Muscle layer of colon (tissue), 2 donors: ENCODE results near the gene CDH18.

Experiments
- H3K27ac ChIP-seq: one replicate; pipeline ENCODE4 v1.7.0; 2013; ENCODE audit warnings: low read depth, mild to moderate bottlenecking, low read length, moderate library complexity
- H3K27me3 ChIP-seq, 2 donors: one replicate each; pipeline ENCODE4 v1.7.0; 2013; ENCODE audit warnings: low read length in 2 of 2, mild to moderate bottlenecking in 2 of 2; ENCODE audit not compliant: insufficient read depth in 2 of 2, control insufficient read depth in 1 of 2
- H3K36me3 ChIP-seq: one replicate; pipeline ENCODE4 v1.7.0; 2013; ENCODE audit warnings: mild to moderate bottlenecking, low read length; ENCODE audit not compliant: insufficient read depth
- H3K4me1 ChIP-seq: one replicate; pipeline ENCODE4 v1.7.0; 2013; ENCODE audit warnings: mild to moderate bottlenecking, low read length; ENCODE audit not compliant: insufficient read depth
- H3K4me3 ChIP-seq, 2 donors: one replicate each; pipeline ENCODE4 v1.7.0; 2013; ENCODE audit warnings: low read length in 2 of 2, low read depth in 1 of 2, mild to moderate bottlenecking in 1 of 2, moderate library complexity in 1 of 2
- H3K9ac ChIP-seq: one replicate; pipeline ENCODE4 v1.7.0; 2013; ENCODE audit warnings: low read length
- H3K9me3 ChIP-seq: one replicate; pipeline ENCODE4 v1.7.0; 2013; ENCODE audit warnings: mild to moderate bottlenecking, low read length
- donor health status: abdominal sarcoma.
- donor health status: Adenocarcinoma of cecum.

Gene CDH18

DNA sequence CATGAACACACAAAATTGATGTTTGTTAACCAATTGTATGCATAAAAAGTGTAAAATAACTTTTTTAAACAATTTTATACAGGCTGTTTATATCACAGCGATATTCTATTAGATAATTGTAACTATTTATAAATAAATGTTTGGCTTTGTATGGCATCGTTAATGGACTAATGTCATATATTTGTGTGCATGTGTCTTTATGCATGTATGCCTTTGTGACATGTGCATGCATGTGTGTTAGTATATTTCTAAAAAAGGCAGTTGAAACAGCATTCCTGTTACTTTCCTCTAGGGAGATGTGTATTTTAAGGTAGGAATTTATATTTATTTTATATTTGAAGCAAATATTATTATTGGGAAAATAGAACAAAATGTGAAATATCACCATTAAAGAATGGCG lies 268.9 kb downstream of the CDH18 start:
- Histone ChIP-seq H3K27ac (no peak overlapping the region), H3K27me3 (no peaks in the 10 kb centered on the region), H3K36me3 (no peaks in the 10 kb centered on the region), H3K9me3 (no peaks in the 10 kb centered on the region), H3K4me1 (no peaks in the 10 kb centered on the region), H3K4me3 (no peak overlapping the region), H3K9ac (no peak overlapping the region)

DNA sequence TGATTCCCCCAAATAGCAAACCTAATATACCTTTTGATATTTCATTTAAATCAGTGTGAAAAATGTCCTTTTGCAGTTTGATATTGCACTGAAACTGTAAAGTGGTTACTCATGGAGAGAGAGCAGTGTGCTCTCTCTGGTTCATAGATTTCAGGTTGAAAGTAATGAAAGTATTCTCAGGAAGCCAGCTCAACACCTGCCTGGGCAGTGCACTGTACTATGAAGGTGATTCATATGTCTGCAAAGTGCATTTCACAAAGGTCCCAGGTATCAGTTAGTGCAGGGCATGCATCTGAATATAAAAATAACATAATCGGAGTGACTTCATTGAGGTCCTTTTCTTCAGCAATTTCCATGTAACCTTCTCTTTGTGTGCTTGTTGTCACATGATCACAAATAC lies 274.3 kb downstream of the CDH18 start:
- H3K9ac ChIP-seq, result no peak overlapping the region
- no peak overlapping the region for H3K4me3 ChIP-seq
- H3K27me3 ChIP-seq, result no peaks in the 10 kb centered on the region
- H3K36me3 ChIP-seq, result no peaks in the 10 kb centered on the region
- no peaks in the 10 kb centered on the region for H3K9me3 ChIP-seq
- no peak overlapping the region for H3K27ac ChIP-seq
- H3K4me1 ChIP-seq, result no peaks in the 10 kb centered on the region

DNA sequence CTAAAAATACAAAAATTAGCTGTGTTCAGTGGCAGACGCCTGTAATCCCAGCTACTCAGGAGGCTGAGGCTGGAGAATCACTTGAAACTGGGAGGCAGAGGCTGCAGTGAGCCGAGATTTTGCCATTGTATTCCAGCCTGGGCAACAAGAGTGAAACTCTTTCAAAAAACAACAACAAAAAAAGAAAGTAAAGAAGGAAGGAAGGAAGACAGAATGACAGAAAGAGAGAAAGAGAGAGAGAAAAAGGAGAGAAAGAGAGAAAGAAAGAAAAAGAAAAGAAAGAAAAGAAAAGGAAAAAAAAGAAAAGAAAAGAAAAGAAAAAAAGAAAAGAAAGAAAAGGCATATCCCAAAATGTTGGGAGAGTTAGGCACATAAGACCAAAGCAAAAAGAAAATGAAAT lies 278.6 kb downstream of the CDH18 start:
- Histone ChIP-seq H3K4me3 (no peak overlapping the region), H3K9me3 (no peaks in the 10 kb centered on the region), H3K27me3 (no peaks in the 10 kb centered on the region), H3K4me1 (no peaks in the 10 kb centered on the region), H3K9ac (no peak overlapping the region), H3K27ac (no peak overlapping the region), H3K36me3 (no peaks in the 10 kb centered on the region)

DNA sequence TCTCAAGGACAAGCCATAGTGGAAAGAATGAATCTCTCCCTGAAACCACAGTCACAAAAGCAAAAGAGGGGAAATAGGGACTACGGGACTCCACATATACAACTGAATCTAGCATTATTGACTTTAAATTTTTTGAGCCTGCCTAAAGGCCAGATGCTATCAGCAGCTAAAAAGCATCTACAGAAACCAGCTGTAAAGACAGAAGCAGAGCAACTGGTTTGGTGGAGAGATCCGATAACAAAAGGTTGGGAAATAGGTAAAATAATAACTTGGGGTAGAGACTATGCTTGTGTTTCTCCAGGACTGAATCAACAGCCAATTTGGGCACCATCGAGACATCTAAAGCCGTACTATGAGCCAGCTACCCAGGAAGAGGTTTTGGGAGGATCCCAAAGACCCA lies 281.2 kb downstream of the CDH18 start:
- Histone ChIP-seq H3K27me3 (no peaks in the 10 kb centered on the region), H3K4me1 (no peaks in the 10 kb centered on the region), H3K4me3 (no peak overlapping the region), H3K9ac (no peak overlapping the region), H3K36me3 (no peaks in the 10 kb centered on the region), H3K27ac (no peak overlapping the region), H3K9me3 (no peaks in the 10 kb centered on the region)

DNA sequence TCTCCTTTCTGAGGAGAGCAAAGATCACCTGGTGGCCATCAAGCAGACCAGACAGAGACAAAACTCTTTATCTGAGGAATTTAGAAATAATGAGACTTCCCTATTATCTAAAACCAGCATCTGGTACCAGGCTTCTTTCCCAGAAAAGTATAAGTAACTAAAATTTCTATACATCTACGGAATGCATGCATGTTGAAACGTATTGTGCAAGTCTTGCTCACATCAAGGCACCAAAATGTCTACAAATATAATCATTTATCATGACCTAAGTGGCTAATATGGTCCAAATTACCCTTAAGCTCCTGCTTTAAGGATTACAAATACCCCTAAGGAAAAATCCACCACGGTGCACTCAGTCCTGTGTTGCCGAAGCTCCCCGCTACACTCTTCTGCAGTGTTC lies 286.3 kb downstream of the CDH18 start:
- no peak overlapping the region for H3K4me3 ChIP-seq
- no peaks in the 10 kb centered on the region for H3K9me3 ChIP-seq
- H3K27me3 ChIP-seq, result no peaks in the 10 kb centered on the region
- no peaks in the 10 kb centered on the region for H3K4me1 ChIP-seq
- H3K27ac ChIP-seq, result no peak overlapping the region
- H3K36me3 ChIP-seq, result no peaks in the 10 kb centered on the region
- H3K9ac ChIP-seq, result no peak overlapping the region

DNA sequence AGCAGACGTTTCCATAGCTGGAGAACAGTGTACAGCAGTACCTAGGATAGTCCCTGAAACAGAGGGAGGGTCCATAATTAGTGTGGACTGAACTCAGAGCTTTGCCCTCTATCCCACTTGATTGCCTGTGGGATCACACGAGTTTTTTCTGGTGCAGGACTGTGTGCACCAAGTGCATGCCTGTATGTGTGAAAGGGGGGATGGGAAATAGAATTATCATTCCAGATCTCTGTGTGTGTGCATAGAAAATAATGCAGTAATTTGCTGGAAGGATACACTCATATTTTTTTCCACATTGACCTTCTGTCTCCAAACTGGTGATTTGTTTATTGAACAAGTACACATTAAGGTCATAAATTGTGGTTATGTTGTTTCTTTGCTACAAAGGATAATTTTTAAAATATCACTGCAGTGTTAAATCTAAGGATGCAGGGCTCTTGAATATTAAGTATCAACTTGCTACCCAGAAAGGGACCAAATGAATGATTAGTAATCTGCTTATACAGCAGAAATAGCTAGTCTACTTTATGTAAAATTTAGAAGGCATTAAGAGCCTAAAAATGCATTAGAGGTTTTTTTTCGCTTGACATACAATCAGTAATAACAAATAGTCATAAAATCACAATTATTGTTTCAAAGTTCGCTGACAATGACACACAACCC lies 292.9 kb downstream of the CDH18 start:
- Histone ChIP-seq H3K27me3 (no peaks in the 10 kb centered on the region), H3K27ac (no peak overlapping the region), H3K36me3 (no peaks in the 10 kb centered on the region), H3K4me3 (no peak overlapping the region), H3K9me3 (no peaks in the 10 kb centered on the region), H3K4me1 (no peaks in the 10 kb centered on the region), H3K9ac (no peak overlapping the region)

DNA sequence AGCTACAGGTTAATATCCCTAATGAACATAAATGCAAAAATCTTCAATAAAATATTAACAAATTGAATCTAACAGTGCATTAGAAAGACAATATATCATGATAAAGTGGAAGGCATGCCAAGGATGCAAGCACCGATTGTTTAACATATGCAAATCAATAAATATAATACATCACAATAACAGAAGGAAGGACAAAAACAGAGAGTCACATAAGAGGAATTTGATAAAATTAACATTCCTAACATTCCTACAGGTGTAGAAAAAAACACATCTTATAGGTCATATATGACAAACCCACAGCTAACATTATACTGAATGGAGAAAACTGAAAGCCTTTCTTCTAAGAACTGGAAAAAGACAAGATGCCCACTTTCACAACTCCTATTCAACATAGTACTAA lies 297.0 kb downstream of the CDH18 start:
- H3K27me3 ChIP-seq, result no peaks in the 10 kb centered on the region
- no peak overlapping the region for H3K4me3 ChIP-seq
- no peak overlapping the region for H3K27ac ChIP-seq
- no peak overlapping the region for H3K9ac ChIP-seq
- H3K36me3 ChIP-seq, result no peaks in the 10 kb centered on the region
- H3K4me1 ChIP-seq, result no peaks in the 10 kb centered on the region
- H3K9me3 ChIP-seq, result no peaks in the 10 kb centered on the region

DNA sequence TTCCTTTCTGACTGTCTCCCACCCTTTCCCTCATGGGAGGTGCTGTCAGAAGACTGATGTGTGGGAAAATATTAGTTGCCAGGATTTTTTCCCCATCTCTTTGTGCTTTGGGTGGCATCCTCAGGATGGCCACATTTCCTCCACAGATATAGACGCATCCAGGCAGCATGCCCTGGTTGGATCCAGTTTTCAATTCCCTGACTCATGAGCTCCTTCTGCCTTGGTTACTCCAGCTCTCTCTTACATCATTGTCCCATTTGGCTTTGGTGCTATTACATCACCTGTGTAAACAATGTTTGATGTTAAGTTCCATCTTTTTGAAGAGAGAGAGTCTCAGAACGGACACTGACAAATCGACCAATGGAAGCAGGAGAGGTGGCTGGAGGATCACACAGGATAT lies 302.5 kb downstream of the CDH18 start:
- H3K36me3 ChIP-seq, result no peaks in the 10 kb centered on the region
- H3K4me3 ChIP-seq, result no peak overlapping the region
- H3K9ac ChIP-seq, result no peak overlapping the region
- no peaks in the 10 kb centered on the region for H3K4me1 ChIP-seq
- no peaks in the 10 kb centered on the region for H3K9me3 ChIP-seq
- no peaks in the 10 kb centered on the region for H3K27me3 ChIP-seq
- no peak overlapping the region for H3K27ac ChIP-seq

DNA sequence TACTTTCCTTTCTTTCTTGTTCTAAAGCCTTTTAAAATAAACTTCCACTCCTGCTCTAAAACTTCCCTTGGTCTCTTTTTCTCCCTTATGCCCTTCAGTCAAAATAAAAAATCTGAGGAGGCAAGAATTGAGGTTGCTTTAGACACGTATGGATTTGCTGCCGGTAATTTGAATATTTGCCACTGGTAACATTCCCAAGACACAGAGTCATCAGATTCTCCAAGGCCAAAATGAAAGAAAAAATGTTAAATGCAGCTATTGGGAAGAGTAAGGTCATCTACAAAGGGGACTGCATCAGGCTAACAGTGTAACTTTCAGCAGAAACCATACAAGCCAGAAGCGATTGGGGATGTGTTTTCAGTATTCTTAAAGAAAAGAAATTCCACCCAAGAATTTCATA lies 311.1 kb downstream of the CDH18 start:
- Histone ChIP-seq H3K9ac (no peak overlapping the region), H3K36me3 (no peaks in the 10 kb centered on the region), H3K27ac (no peak overlapping the region), H3K4me3 (no peak overlapping the region), H3K9me3 (no peaks in the 10 kb centered on the region), H3K4me1 (no peaks in the 10 kb centered on the region), H3K27me3 (no peaks in the 10 kb centered on the region)

DNA sequence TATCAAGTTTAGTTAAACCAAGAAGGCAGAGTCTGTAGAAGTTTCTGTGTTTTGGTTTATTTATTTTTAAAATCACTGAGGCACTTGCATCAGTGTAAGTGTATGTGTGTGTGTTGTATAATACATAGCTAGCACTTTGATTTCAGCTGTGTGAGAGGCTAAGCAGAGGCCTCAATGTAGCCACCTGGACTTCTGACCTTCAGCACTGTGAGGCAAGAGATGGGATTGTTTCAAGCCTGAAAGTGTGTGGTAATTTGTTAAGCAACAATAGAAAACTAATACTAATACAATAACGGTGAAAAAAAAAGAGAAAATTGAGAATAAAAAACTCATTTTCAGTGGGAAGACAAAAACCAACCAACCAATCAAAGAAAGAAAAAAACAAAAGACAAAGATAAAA lies 327.3 kb downstream of the CDH18 start:
- Histone ChIP-seq H3K9ac (no peak overlapping the region), H3K27me3 (no peaks in the 10 kb centered on the region), H3K9me3 (no peaks in the 10 kb centered on the region), H3K4me1 (no peaks in the 10 kb centered on the region), H3K4me3 (no peak overlapping the region), H3K27ac (no peak overlapping the region), H3K36me3 (no peaks in the 10 kb centered on the region)

DNA sequence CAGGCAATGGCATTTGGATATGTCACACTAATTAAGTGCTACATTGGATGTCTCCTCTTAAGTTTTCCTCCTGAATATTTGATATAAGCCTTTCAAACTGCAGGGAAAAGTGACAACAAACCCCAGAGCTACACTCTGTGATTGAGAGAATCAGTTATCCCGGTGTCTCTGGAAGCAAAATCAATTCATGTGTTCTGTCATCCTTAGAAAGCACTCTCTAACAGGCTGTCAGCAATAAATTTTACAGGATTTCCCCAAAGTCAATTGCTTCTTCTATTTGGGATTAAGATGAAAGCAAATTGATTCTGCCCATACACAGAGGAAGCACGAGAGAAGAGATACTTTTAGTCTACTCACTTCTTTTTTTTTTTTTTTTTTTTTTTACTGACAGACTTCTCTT lies 332.4 kb downstream of the CDH18 start:
- Histone ChIP-seq H3K27me3 (no peaks in the 10 kb centered on the region), H3K27ac (no peak overlapping the region), H3K4me3 (no peak overlapping the region), H3K9ac (no peak overlapping the region), H3K9me3 (no peaks in the 10 kb centered on the region), H3K36me3 (no peaks in the 10 kb centered on the region), H3K4me1 (no peaks in the 10 kb centered on the region)

DNA sequence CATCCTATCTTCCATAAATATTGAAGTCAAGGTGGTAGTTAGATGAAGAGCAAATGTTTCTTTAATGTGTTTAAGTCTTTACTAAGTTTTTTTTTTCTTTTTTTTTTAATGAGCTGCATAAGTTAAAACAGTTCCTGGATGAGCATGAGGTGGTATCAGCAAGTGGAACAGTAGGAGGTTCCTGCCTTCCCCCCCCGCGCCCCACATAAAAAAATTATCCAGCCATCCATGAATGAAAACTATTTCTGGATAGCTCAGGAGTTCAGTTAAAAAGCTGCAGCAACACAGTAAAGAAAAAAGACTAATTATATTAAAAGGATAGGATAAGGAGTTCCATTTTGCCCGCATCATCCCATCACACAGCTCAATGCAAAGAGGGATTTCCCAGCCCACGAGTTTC lies 349.5 kb downstream of the CDH18 start:
- Histone ChIP-seq H3K9ac (no peak overlapping the region), H3K9me3 (no peaks in the 10 kb centered on the region), H3K4me3 (no peak overlapping the region), H3K4me1 (no peaks in the 10 kb centered on the region), H3K27me3 (no peaks in the 10 kb centered on the region), H3K27ac (no peak overlapping the region), H3K36me3 (no peaks in the 10 kb centered on the region)
